Subcutaneous adipose tissue (tissue), 4 donors: ENCODE results near the gene GAMT. TPM values are rescaled to one million over a fixed set of nuclear protein-coding genes. Genes with fewer than 3 reads are reported as not detected.

Experiments used
- CTCF ChIP-seq: fragments of 450-650 bp; IDR thresholded peaks from one replicate; pipeline ENCODE4 v1.5.1; 2016; ENCODE audit warnings: low read depth, mild to moderate bottlenecking, control low read depth, antibody characterized with exemption, moderate library complexity
- total RNA-seq, 4 donors: library from RNA; depleted of rRNA; stranded (reverse); fragments of >200 nt; gene quantifications; one replicate each; pipeline ENCODE4 v1.1.0, GENCODE V29; 2016

Gene GAMT
- total RNA-seq, 4 donors from 2014 or later = 4.2 to 29.3 (median 17.2) TPM

DNA sequence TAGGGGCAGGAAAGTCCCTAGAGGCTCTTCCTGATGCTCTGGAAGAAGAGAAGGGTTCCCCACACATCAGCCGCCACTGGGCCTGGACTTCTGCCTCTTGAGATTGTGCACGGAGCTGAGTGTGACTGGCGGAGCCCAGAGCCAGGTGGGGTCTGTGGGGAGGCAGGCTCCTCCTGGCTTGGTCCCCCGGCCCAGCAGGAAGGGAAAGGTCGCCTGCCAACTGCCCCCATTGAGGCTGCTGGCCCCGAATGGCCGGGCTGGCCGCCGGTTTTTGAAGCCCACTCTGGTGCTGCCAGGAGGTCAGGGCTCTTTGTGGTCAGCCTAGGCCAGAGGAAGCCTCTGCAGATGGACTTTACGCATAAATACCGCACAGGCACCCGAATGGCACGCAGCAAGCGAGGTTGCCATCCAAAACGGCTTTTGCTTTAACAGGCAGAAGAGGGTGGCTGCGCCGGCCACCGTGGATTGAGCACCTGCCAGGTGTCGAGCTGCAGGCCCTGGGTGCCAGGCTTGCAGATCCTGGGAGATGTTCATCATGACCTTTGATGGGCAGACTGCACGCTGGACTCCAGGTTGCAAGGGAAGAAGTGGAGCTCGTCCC lies 11.1 kb upstream of the GAMT start:
- TF ChIP-seq CTCF = no peak

GRCh38 chr19:1411255-1412191 lies 10.2 kb upstream of the GAMT start:
- no peak for TF ChIP-seq CTCF

- TF ChIP-seq CTCF = no peak
Measured at GRCh38 chr19:1410789-1411188, 9.4 kb upstream of the GAMT start.

DNA sequence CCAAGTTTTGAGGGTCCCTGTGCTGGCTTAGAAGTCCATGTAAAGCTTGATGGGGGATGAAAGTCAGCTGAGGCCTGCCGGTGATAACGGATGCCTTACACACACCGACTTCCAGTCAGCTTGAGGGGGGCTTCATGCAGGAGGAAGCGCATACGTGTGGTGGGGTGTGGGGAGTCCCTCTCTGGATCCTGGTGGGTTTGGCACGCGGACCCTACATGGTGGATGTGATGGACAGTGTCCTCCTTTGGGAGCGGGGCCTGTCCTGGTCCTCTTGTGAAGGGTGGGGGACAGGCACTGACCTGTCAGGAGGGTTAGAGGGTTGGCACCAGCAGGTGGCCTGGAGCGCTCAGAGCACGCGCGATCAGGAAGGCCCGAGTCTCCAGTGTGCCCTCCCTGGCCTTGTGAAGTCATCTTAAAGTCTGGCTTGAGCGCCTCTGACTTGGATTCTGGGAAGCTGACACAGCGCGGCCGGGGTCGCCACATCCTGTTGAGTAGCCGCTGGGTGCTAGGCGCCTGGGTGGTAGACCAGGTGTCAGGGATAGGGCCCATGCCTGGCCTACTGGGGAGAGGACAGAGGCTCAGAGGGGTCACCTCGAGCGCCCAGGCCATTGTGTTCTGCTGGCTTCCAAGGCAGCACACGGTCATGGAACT lies 8.9 kb upstream of the GAMT start:
- TF ChIP-seq CTCF = no peak

DNA sequence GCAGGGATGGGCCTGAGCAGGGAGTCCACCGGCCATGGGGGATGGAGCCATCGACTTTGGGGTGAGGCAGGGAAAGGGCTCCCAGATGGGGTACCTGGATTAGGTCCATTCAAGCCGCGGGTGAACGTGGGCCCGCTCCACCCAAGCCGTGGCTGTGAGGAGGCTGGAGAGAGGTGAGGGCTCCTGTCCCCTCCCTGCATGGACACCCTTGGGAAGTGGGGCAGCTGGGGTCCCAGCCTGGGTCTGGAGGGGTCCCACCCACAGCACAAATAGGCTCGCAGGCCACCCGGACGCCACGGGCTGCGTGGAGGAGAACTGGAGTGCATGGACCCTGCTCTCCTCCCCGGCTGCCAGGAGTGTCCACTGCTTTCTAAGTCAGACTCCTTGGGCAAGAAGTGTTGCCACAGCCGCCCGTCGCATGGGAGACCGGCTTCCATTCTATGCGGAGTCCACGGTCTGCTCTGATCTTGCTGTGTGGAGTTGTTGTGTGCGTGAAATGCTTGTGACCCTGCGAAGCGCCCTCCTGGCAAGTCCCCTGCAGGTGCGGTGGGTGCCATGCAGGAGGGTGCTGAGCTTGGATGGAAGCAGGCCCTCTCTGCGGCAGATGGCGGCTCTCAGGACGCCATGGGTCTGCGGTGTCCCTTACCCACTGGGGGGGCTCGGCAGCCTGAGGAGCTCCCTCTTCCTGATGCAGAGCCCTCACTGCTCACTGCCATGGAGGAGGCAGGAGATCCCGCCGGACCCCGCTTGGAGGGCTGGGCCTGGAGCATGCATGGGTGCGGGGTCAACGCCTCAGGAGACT lies 8.1 kb upstream of the GAMT start:
- no peak for TF ChIP-seq CTCF

- no peak for TF ChIP-seq CTCF
Measured at GRCh38 chr19:1408300-1409203, 7.2 kb upstream of the GAMT start.
